Spleen (tissue), 7 donors: ENCODE results near the gene BPIFB1.

Source experiments
- CTCF ChIP-seq, 11 experiments: fragments of 200-600 bp in 7 of 11; fragments of 450-650 bp in 4 of 11; sonication (generic) in 4 of 11; IDR thresholded peaks in 8 of 11; conservative IDR thresholded peaks in 3 of 11; 1 replicate in 7 of 11; 2 replicates in 4 of 11; pipeline versions ENCODE4 v1.4.0 to v1.8.0; 2016 to 2021; ENCODE audit warnings: antibody characterized with exemption in 11 of 11, inconsistent platforms in 4 of 11, mild to moderate bottlenecking in 1 of 11
- POLR2A ChIP-seq, 3 donors: fragments of 450-650 bp; IDR thresholded peaks; one replicate each; pipeline ENCODE4 v1.5.1; 2017; ENCODE audit warnings: antibody characterized with exemption in 3 of 3, mild to moderate bottlenecking in 1 of 3
- POLR2AphosphoS5 ChIP-seq, 3 donors: sonication (generic); formaldehyde crosslinking; IDR thresholded peaks; one replicate each; pipeline ENCODE4 v1.5.1; 2017; ENCODE audit warnings: antibody characterized with exemption in 3 of 3
- donor health status: DM: no; HTN: no; CAD: no; lungs with moderate emphysema.
- donor health status: DM: no; HTN: no; CAD: no.
- donor health status: DM: no; HTN: no; CAD: no.

- TF ChIP-seq CTCF (IDR thresholded peaks at IDR 0.05 in 8 of 11, conservative IDR thresholded peaks at IDR 0.05 in 3 of 11) (no peak), POLR2AphosphoS5 (IDR thresholded peaks at IDR 0.05) (no peak), POLR2A (IDR thresholded peaks at IDR 0.05) (no peak)
Measured at GRCh38 chr20:33290852-33291251, 7.8 kb downstream of the BPIFB1 start.
